ENCODE measurements around the gene STXBP4. TPM values are rescaled to one million over a fixed set of nuclear protein-coding genes. Genes with fewer than 3 reads are reported as not detected.

The STXBP4 gene
- polyA plus RNA-seq, 12 donors: 3.0 to 7.3 (median 6.3) TPM; not detected in 1

- no peak for DNase-seq
Observed at GRCh38 chr17:54969658-54970572, 1.4 kb downstream of the STXBP4 start.

- no peak for DNase-seq
Observed at GRCh38 chr17:54971147-54971546, 2.6 kb downstream of the STXBP4 start.

GRCh38 chr17:54971901-54972300 is 3.3 kb downstream of the STXBP4 start:
- DNase-seq: no peak

- no peak for DNase-seq
Observed at GRCh38 chr17:54972406-54973138, 4.0 kb downstream of the STXBP4 start.

- no peak for DNase-seq
Observed at GRCh38 chr17:54974759-54975158, 6.2 kb downstream of the STXBP4 start.

GRCh38 chr17:54976316-54976715 is 7.8 kb downstream of the STXBP4 start:
- DNase-seq: no peak

GRCh38 chr17:54977744-54978143 is 9.2 kb downstream of the STXBP4 start:
- no peak for DNase-seq

- DNase-seq: no peak
Observed at GRCh38 chr17:54979657-54980056, 11.1 kb downstream of the STXBP4 start.

- DNase-seq: no peak
Observed at GRCh38 chr17:54980375-54980774, 11.8 kb downstream of the STXBP4 start.

- DNase-seq: no peak
Observed at GRCh38 chr17:54982399-54982798, 13.8 kb downstream of the STXBP4 start.

GRCh38 chr17:54983260-54983659 is 14.7 kb downstream of the STXBP4 start:
- no peak for DNase-seq

GRCh38 chr17:54985476-54985875 is 16.9 kb downstream of the STXBP4 start:
- no peak for DNase-seq

GRCh38 chr17:54990118-54990517 is 21.6 kb downstream of the STXBP4 start:
- no peak for DNase-seq

GRCh38 chr17:54991567-54991966 is 23.0 kb downstream of the STXBP4 start:
- DNase-seq: no peak

GRCh38 chr17:54992797-54993639 is 24.5 kb downstream of the STXBP4 start:
- DNase-seq: peak; percentile 38

GRCh38 chr17:54996441-54996840 is 27.9 kb downstream of the STXBP4 start:
- no peak for DNase-seq

GRCh38 chr17:55002458-55002857 is 33.9 kb downstream of the STXBP4 start:
- DNase-seq: no peak

- DNase-seq: no peak
Observed at GRCh38 chr17:55004484-55004883, 35.9 kb downstream of the STXBP4 start.

GRCh38 chr17:55005520-55005919 is 37.0 kb downstream of the STXBP4 start:
- DNase-seq: no peak

GRCh38 chr17:55023626-55024025 is 55.1 kb downstream of the STXBP4 start:
- no peak for DNase-seq

GRCh38 chr17:55037828-55038227 is 69.3 kb downstream of the STXBP4 start:
- no peak for DNase-seq

GRCh38 chr17:55038291-55038690 is 69.7 kb downstream of the STXBP4 start:
- no peak for DNase-seq
